ENCODE measurements around the gene NOVA2. TPM values are rescaled to one million over a fixed set of nuclear protein-coding genes. Genes with fewer than 3 reads are reported as not detected.

Gene NOVA2
- polyA plus RNA-seq, 2 of the 4 experiments (the other 2 are of a cell fraction): 0.06 to 0.30 TPM

DNA sequence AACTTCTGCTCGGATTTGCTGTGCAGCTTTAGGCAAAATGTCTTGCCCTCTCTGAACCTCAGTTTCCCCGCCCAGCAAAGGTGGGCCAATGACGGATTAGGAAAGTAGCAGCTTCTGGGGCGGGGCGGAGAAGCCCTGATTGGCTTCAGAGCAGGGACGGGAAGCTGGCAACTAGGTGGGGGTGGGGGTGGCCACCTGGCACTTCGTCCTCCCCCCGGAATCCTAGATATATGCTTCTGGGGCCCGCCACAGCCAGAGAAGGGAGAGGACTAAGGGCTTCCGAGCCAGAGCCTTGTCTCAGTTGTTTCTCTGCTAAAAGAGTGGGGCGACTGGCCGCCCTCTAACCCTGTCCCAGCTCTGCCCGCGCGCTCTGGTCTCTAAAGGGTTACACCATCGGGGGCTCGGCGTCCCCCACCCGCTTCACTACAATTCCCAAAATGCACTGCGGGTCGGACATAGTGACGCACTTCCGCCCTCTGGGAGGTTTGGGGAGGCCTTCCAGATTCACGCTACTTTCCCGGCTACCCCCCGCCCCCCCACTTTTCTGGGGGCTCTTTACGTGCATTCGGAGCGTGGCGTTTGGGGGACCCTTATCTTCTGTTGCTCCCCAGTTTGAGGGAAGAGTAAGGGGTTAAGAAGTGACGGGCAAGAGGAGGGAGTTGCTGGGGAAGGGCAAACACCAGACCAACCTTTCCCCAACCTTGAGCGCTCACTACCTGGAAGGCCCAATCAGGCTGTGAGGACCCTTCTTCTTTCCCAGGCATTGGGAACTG, 87.1 kb downstream of the NOVA2 start (continued):
- 0 out of 2 replicates have a peak, but pooled peaks have one; percentile 31 for TF ChIP-seq MYC (IDR thresholded peaks at IDR 0.05; ENCODE audit: borderline replicate concordance, low read length)
- TF ChIP-seq NR3C1 (IDR thresholded peaks at IDR 0.05): no peak
- TF ChIP-seq KDM5A (IDR thresholded peaks at IDR 0.05): no peak
- TF ChIP-seq, protein P1, sequence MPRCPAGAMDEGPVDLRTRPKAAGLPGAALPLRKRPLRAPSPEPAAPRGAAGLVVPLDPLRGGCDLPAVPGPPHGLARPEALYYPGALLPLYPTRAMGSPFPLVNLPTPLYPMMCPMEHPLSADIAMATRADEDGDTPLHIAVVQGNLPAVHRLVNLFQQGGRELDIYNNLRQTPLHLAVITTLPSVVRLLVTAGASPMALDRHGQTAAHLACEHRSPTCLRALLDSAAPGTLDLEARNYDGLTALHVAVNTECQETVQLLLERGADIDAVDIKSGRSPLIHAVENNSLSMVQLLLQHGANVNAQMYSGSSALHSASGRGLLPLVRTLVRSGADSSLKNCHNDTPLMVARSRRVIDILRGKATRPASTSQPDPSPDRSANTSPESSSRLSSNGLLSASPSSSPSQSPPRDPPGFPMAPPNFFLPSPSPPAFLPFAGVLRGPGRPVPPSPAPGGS (IDR thresholded peaks at IDR 0.05): peak; percentile 54
- TF ChIP-seq RAD21 (conservative IDR thresholded peaks at IDR 0.05 in 1 of 2, IDR thresholded peaks at IDR 0.05 in 1 of 2): no peak

DNA sequence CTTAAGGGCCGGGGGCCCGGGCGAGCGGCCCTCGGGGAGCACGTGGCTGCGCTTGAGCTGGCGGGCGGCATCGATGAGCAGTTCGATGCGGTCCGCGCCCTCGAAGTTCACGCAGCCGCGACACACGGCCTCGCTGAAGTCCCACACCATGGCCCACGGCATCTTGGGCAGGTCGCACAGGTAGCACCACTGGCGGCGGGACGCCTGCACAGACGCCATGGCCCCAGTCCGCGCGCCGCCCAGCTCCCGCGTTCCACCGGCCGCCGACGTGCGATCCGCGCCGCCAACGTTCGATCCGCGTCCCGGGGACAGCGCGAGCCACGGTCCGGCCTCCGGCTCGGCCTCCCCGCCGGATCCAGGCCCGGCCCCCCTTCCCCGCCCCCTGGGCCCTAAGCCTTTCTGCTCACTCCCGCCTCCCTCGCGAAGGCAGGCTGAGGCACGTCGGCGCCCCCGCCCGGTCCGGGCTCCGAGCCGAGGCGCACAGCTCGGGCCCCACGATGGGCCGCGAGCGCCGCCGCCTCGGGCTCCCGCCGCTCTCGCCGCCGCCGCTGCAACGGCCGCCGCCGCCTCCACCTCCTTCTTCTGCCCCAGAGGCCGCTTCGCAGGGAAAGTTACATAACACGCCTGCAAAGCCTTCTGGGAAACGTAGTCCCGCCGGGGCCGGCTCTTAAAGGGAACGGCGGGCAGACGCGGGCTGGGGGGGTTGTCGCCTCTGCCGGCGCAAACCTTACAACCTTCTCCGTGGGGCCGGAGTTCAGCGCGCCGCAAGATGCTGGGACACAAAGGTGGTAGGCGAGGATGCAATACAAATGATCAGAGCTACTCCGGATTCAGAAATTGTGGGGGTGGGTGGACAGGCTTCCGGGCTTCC, 87.9 kb downstream of the NOVA2 start, which contains the start of gene IRF2BP1:
Gene IRF2BP1, minus strand, starts transcription at position 586 of the 871 bp plus-strand sequence. Its CDS starts 367 bp downstream, at position 219.
- ATAC-seq (peak; percentile 67 to 76), FAIRE-seq (no peak), DNase-seq (ENCODE audit: low read depth in 1 of 2, low spot score in 1 of 2) (peak; percentile 96 to 97)
- POLR2A ChIA-PET: interaction anchor here (0.6 to 2.8 kb wide), 16 partner anchors 17 to 1371 kb away, joined by 3 to 30 read pairs (median 5); partner anchors contain the start of genes CCDC61, FOXA3, MYPOP and SYMPK
- Histone ChIP-seq H3K9me3 (no peaks in the 10 kb centered on the region), H3K4me2 (peak within 1 kb of the TSS; percentile 87), H3K4me1 (peaks cover 45% of the 10 kb centered on the region), H3K27ac (peak within 1 kb of the TSS; percentile 95 to 97), H3K4me3 (peak within 1 kb of the TSS; percentile 87)
- CTCF ChIA-PET: interaction anchor here (0.6 to 12.8 kb wide), 22 partner anchors 9 to 550 kb away, joined by 3 to 315 read pairs (median 4); partner anchors contain the start of genes FOXA3, MYPOP, RSPH6A and SIX5
- 2% methylated on average over 18 of the region's 107 CpGs for WGBS (ENCODE audit: missing lambda C conversion rate)
- TF ChIP-seq, protein P2, sequence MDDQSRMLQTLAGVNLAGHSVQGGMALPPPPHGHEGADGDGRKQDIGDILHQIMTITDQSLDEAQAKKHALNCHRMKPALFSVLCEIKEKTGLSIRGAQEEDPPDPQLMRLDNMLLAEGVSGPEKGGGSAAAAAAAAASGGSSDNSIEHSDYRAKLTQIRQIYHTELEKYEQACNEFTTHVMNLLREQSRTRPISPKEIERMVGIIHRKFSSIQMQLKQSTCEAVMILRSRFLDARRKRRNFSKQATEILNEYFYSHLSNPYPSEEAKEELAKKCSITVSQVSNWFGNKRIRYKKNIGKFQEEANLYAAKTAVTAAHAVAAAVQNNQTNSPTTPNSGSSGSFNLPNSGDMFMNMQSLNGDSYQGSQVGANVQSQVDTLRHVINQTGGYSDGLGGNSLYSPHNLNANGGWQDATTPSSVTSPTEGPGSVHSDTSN (IDR thresholded peaks at IDR 0.05): no peak
- no peak for TF ChIP-seq RNF2 (IDR thresholded peaks at IDR 0.05; ENCODE audit: borderline replicate concordance, low read depth)
- no peak; the same call in 1 of the 2 replicates for TF ChIP-seq KDM1A (IDR thresholded peaks at IDR 0.05; ENCODE audit: low read depth)
- TF ChIP-seq SREBF2 (IDR thresholded peaks at IDR 0.05): no peak
- TF ChIP-seq, protein P3, sequence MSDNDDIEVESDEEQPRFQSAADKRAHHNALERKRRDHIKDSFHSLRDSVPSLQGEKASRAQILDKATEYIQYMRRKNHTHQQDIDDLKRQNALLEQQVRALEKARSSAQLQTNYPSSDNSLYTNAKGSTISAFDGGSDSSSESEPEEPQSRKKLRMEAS (IDR thresholded peaks at IDR 0.05): peak; percentile 64; the same call in 1 of the 2 replicates
- TF ChIP-seq, protein P4, sequence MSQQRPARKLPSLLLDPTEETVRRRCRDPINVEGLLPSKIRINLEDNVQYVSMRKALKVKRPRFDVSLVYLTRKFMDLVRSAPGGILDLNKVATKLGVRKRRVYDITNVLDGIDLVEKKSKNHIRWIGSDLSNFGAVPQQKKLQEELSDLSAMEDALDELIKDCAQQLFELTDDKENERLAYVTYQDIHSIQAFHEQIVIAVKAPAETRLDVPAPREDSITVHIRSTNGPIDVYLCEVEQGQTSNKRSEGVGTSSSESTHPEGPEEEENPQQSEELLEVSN (IDR thresholded peaks at IDR 0.05; ENCODE audit: borderline replicate concordance, low read depth): peak; percentile 69; the same call in 1 of the 2 replicates
- peak; percentile 44; the same call in 1 of the 2 replicates for TF ChIP-seq RFX5 (IDR thresholded peaks at IDR 0.05)
- TF ChIP-seq FOSL2 (IDR thresholded peaks at IDR 0.05): no peak
- no peak for TF ChIP-seq FOSL2 (CRISPR knock-in tag; IDR thresholded peaks at IDR 0.05)
- no peak for TF ChIP-seq HOXA7 (CRISPR knock-in tag; IDR thresholded peaks at IDR 0.05)
- TF ChIP-seq, protein P5, sequence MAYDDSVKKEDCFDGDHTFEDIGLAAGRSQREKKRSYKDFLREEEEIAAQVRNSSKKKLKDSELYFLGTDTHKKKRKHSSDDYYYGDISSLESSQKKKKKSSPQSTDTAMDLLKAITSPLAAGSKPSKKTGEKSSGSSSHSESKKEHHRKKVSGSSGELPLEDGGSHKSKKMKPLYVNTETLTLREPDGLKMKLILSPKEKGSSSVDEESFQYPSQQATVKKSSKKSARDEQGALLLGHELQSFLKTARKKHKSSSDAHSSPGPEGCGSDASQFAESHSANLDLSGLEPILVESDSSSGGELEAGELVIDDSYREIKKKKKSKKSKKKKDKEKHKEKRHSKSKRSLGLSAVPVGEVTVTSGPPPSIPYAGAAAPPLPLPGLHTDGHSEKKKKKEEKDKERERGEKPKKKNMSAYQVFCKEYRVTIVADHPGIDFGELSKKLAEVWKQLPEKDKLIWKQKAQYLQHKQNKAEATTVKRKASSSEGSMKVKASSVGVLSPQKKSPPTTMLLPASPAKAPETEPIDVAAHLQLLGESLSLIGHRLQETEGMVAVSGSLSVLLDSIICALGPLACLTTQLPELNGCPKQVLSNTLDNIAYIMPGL (CRISPR knock-in tag; IDR thresholded peaks at IDR 0.05; ENCODE audit: borderline replicate concordance): no peak
- TF ChIP-seq NR3C1 (IDR thresholded peaks at IDR 0.05): no peak
- no peak for TF ChIP-seq ESRRA (IDR thresholded peaks at IDR 0.05; ENCODE audit: borderline replicate concordance, low read length)
- TF ChIP-seq RCOR1 (IDR thresholded peaks at IDR 0.05; ENCODE audit: low read depth, low read length): peak; percentile 82; the same call in 1 of the 2 replicates
- TF ChIP-seq, protein P6, sequence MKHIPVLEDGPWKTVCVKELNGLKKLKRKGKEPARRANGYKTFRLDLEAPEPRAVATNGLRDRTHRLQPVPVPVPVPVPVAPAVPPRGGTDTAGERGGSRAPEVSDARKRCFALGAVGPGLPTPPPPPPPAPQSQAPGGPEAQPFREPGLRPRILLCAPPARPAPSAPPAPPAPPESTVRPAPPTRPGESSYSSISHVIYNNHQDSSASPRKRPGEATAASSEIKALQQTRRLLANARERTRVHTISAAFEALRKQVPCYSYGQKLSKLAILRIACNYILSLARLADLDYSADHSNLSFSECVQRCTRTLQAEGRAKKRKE (CRISPR knock-in tag; IDR thresholded peaks at IDR 0.05; ENCODE audit: low read depth): peak; percentile 31; the same call in 1 of the 2 replicates
- no peak; the same call in 1 of the 2 replicates for TF ChIP-seq MYC (IDR thresholded peaks at IDR 0.05; ENCODE audit: borderline replicate concordance, low read length)
- TF ChIP-seq FOXS1 (CRISPR knock-in tag; IDR thresholded peaks at IDR 0.05): no peak
- no peak for TF ChIP-seq CBX2 (IDR thresholded peaks at IDR 0.05; ENCODE audit: borderline replicate concordance, low read depth)
- no peak for TF ChIP-seq MAFK (IDR thresholded peaks at IDR 0.05; ENCODE audit: partially characterized antibody)
- TF ChIP-seq TP53 (CRISPR knock-in tag; IDR thresholded peaks at IDR 0.05): no peak
- TF ChIP-seq, protein P7, sequence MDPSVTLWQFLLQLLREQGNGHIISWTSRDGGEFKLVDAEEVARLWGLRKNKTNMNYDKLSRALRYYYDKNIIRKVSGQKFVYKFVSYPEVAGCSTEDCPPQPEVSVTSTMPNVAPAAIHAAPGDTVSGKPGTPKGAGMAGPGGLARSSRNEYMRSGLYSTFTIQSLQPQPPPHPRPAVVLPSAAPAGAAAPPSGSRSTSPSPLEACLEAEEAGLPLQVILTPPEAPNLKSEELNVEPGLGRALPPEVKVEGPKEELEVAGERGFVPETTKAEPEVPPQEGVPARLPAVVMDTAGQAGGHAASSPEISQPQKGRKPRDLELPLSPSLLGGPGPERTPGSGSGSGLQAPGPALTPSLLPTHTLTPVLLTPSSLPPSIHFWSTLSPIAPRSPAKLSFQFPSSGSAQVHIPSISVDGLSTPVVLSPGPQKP (IDR thresholded peaks at IDR 0.05; ENCODE audit: low read depth, low read length): no peak
- TF ChIP-seq JUNB (IDR thresholded peaks at IDR 0.05): no peak
- TF ChIP-seq ZNF302 (CRISPR knock-in tag; IDR thresholded peaks at IDR 0.05): no peak
- TF ChIP-seq CEBPB (IDR thresholded peaks at IDR 0.05): peak; percentile 90 to 97
- TF ChIP-seq CHD2 (IDR thresholded peaks at IDR 0.05; ENCODE audit: low read length, partially characterized antibody): no peak

Measured in A549 (cell line).